Measurements from ENCODE around the gene DZIP1L.

Gene DZIP1L

GRCh38 chr3:138082992-138083386 lies 32.4 kb downstream of the DZIP1L start:
- H3K9ac ChIP-seq: no peak overlapping the region
- no peak for TF ChIP-seq CTCF (IDR thresholded peaks at IDR 0.05)
- no peaks in the 10 kb centered on the region for H3K27me3 ChIP-seq (ENCODE audit: control insufficient read depth, insufficient read depth, low read length)
- H3K4me1 ChIP-seq: no peaks in the 10 kb centered on the region
- H2AFZ ChIP-seq: no peak overlapping the region
- H3K36me3 ChIP-seq (ENCODE audit: control insufficient read depth, insufficient read depth, low read length): no peaks in the 10 kb centered on the region
- H3K4me2 ChIP-seq (ENCODE audit: low read length): no peak overlapping the region
- H3K79me2 ChIP-seq: no peaks in the 10 kb centered on the region
- H3K4me3 ChIP-seq (ENCODE audit: low read depth, low read length): no peak overlapping the region
- H3K9me3 ChIP-seq (ENCODE audit: control insufficient read depth, low read length): no peaks in the 10 kb centered on the region
- no peak overlapping the region for H3K27ac ChIP-seq

- H3K36me3 ChIP-seq (ENCODE audit: control insufficient read depth, insufficient read depth, low read length): no peaks in the 10 kb centered on the region
- no peak overlapping the region for H3K9ac ChIP-seq
- no peaks in the 10 kb centered on the region for H3K27me3 ChIP-seq (ENCODE audit: control insufficient read depth, insufficient read depth, low read length)
- no peak for TF ChIP-seq CTCF (IDR thresholded peaks at IDR 0.05)
- no peaks in the 10 kb centered on the region for H3K9me3 ChIP-seq (ENCODE audit: control insufficient read depth, low read length)
- H2AFZ ChIP-seq: no peak overlapping the region
- no peaks in the 10 kb centered on the region for H3K4me1 ChIP-seq
- H3K79me2 ChIP-seq: no peaks in the 10 kb centered on the region
- no peak overlapping the region for H3K27ac ChIP-seq
- H3K4me3 ChIP-seq (ENCODE audit: low read depth, low read length): no peak overlapping the region
- H3K4me2 ChIP-seq (ENCODE audit: low read length): no peak overlapping the region
Measured at GRCh38 chr3:138082085-138082991, 33.1 kb downstream of the DZIP1L start.

GRCh38 chr3:138081371-138082084 lies 33.9 kb downstream of the DZIP1L start:
- no peak for TF ChIP-seq CTCF (IDR thresholded peaks at IDR 0.05)
- H3K4me1 ChIP-seq: no peaks in the 10 kb centered on the region
- no peak overlapping the region for H3K4me2 ChIP-seq (ENCODE audit: low read length)
- no peaks in the 10 kb centered on the region for H3K27me3 ChIP-seq (ENCODE audit: control insufficient read depth, insufficient read depth, low read length)
- no peaks in the 10 kb centered on the region for H3K9me3 ChIP-seq (ENCODE audit: control insufficient read depth, low read length)
- no peaks in the 10 kb centered on the region for H3K79me2 ChIP-seq
- H3K9ac ChIP-seq: no peak overlapping the region
- no peak overlapping the region for H2AFZ ChIP-seq
- H3K36me3 ChIP-seq (ENCODE audit: control insufficient read depth, insufficient read depth, low read length): no peaks in the 10 kb centered on the region
- H3K27ac ChIP-seq: no peak overlapping the region
- no peak overlapping the region for H3K4me3 ChIP-seq (ENCODE audit: low read depth, low read length)

- Histone ChIP-seq H3K27me3 (ENCODE audit: control insufficient read depth, insufficient read depth, low read length) (no peaks in the 10 kb centered on the region), H3K4me1 (no peaks in the 10 kb centered on the region), H2AFZ (no peak overlapping the region), H3K36me3 (ENCODE audit: control insufficient read depth, insufficient read depth, low read length) (no peaks in the 10 kb centered on the region), H3K4me3 (ENCODE audit: low read depth, low read length) (no peak overlapping the region), H3K27ac (no peak overlapping the region), H3K79me2 (no peaks in the 10 kb centered on the region), H3K4me2 (ENCODE audit: low read length) (no peak overlapping the region), H3K9me3 (ENCODE audit: control insufficient read depth, low read length) (no peaks in the 10 kb centered on the region), H3K9ac (no peak overlapping the region)
- no peak for TF ChIP-seq CTCF (IDR thresholded peaks at IDR 0.05)
Measured at GRCh38 chr3:138079901-138080300, 35.5 kb downstream of the DZIP1L start.

Data from parathyroid adenoma (tissue), 2 donors.